Epithelial cell of esophagus (primary cell): ENCODE measurements around the gene MAD1L1.
"Not testable (repeated sequence)": the region's sequence is repeated elsewhere in the genome, so short reads cannot be mapped to it uniquely, and the experiment has no call there.

ENCODE experiments used
- DNase-seq: peaks from one replicate; pipeline ENCODE4 v3.0.0; 2010; ENCODE audit warnings: low read depth
- H3K4me3 ChIP-seq: 2 replicates; pipeline ENCODE4 v1.5.1; 2011; ENCODE audit warnings: mild to moderate bottlenecking, low read length, control low read depth
- CTCF ChIP-seq: IDR thresholded peaks from 2 replicates; pipeline ENCODE4 v1.5.1; 2011; ENCODE audit warnings: low read depth, mild to moderate bottlenecking, low read length, control low read depth, inconsistent platforms; ENCODE audit not compliant: insufficient read depth; ENCODE audit errors: missing control alignments

MAD1L1 gene

GRCh38 chr7:2063563-2064260, 169.0 kb downstream of the MAD1L1 start:
- peak; percentile 18 for TF ChIP-seq CTCF
- peak; percentile 50 for DNase-seq
- H3K4me3 ChIP-seq: no peak overlapping the region

GRCh38 chr7:2062648-2063047, 170.1 kb downstream of the MAD1L1 start:
- TF ChIP-seq CTCF: no peak
- H3K4me3 ChIP-seq: no peak overlapping the region
- DNase-seq: no peak

- no peak overlapping the region for H3K4me3 ChIP-seq
- no peak for TF ChIP-seq CTCF
- DNase-seq: no peak
Measured at GRCh38 chr7:2060701-2061100, 172.0 kb downstream of the MAD1L1 start.

- no peak for TF ChIP-seq CTCF
- DNase-seq: no peak
Measured at GRCh38 chr7:2059964-2060700, 172.6 kb downstream of the MAD1L1 start.

GRCh38 chr7:2058246-2058645, 174.5 kb downstream of the MAD1L1 start:
- H3K4me3 ChIP-seq, DNase-seq: not testable (repeated sequence)

More at GRCh38 chr7:2059964-2060700, 172.6 kb downstream of the MAD1L1 start:
- H3K4me3 ChIP-seq: no peak overlapping the region

- DNase-seq: no peak
Measured at GRCh38 chr7:2055956-2056355, 176.8 kb downstream of the MAD1L1 start.

GRCh38 chr7:2054927-2055326, 177.8 kb downstream of the MAD1L1 start:
- peak; percentile 25 for DNase-seq
- TF ChIP-seq CTCF: no peak
- no peak overlapping the region for H3K4me3 ChIP-seq

More at GRCh38 chr7:2055956-2056355, 176.8 kb downstream of the MAD1L1 start:
- H3K4me3 ChIP-seq: no peak overlapping the region
- no peak for TF ChIP-seq CTCF
